UCSD-AML1 (cell line): Measurements from ENCODE around the gene EXPH5.
"Not testable (repeated sequence)": the region's sequence is repeated elsewhere in the genome, so short reads cannot be mapped to it uniquely, and the experiment has no call there.

ENCODE experiments used
- DNase-seq: peaks from one replicate; lab custom pipeline; 2025; ENCODE audit not compliant: unreplicated experiment; lab: John Stamatoyannopoulos, UW

EXPH5 gene

GRCh38 chr11:108601150-108601549 lies 7.6 kb upstream of the EXPH5 start:
- DNase-seq = no peak

GRCh38 chr11:108599978-108600377 lies 6.4 kb upstream of the EXPH5 start:
- no peak for DNase-seq

GRCh38 chr11:108597736-108598355 lies 4.3 kb upstream of the EXPH5 start:
- DNase-seq = no peak

- DNase-seq = no peak
Measured at GRCh38 chr11:108596701-108597100, 3.1 kb upstream of the EXPH5 start.

GRCh38 chr11:108593923-108594434 lies 411 bp upstream of the EXPH5 start:
- no peak for DNase-seq

GRCh38 chr11:108592591-108593213 lies 866 bp downstream of the EXPH5 start:
- peak; percentile 25 for DNase-seq

GRCh38 chr11:108591893-108592292 lies 1.7 kb downstream of the EXPH5 start:
- no peak for DNase-seq

GRCh38 chr11:108589136-108589535 lies 4.4 kb downstream of the EXPH5 start:
- DNase-seq = peak; percentile 18

GRCh38 chr11:108588287-108588686 lies 5.3 kb downstream of the EXPH5 start:
- no peak for DNase-seq

GRCh38 chr11:108587109-108587508 lies 6.5 kb downstream of the EXPH5 start:
- DNase-seq = no peak

GRCh38 chr11:108586600-108586999 lies 7.0 kb downstream of the EXPH5 start:
- DNase-seq = no peak

- not testable (repeated sequence) for DNase-seq
Measured at GRCh38 chr11:108586185-108586584, 7.4 kb downstream of the EXPH5 start.

GRCh38 chr11:108584973-108585372 lies 8.6 kb downstream of the EXPH5 start:
- no peak for DNase-seq

- no peak for DNase-seq
Measured at GRCh38 chr11:108580645-108581044, 12.9 kb downstream of the EXPH5 start.

GRCh38 chr11:108580043-108580442 lies 13.5 kb downstream of the EXPH5 start:
- no peak for DNase-seq

GRCh38 chr11:108576523-108576922 lies 17.0 kb downstream of the EXPH5 start:
- DNase-seq = no peak

GRCh38 chr11:108574675-108575074 lies 18.9 kb downstream of the EXPH5 start:
- no peak for DNase-seq

GRCh38 chr11:108571001-108571400 lies 22.6 kb downstream of the EXPH5 start:
- DNase-seq = no peak

- DNase-seq = no peak
Measured at GRCh38 chr11:108569896-108570295, 23.7 kb downstream of the EXPH5 start.

GRCh38 chr11:108568195-108568858 lies 25.2 kb downstream of the EXPH5 start:
- DNase-seq = no peak

GRCh38 chr11:108565653-108566052 lies 27.9 kb downstream of the EXPH5 start:
- no peak for DNase-seq
